HG03469 (cell line): Measurements from ENCODE around the gene SSH2.
"Not testable (repeated sequence)": the region's sequence is repeated elsewhere in the genome, so short reads cannot be mapped to it uniquely, and the experiment has no call there.

Experiments
- ATAC-seq: cut with Tn5 transposase; IDR thresholded peaks from one replicate; pipeline ENCODE4 v1.9.1; 2021; ENCODE audit warnings: mild to moderate bottlenecking, moderate library complexity, moderate number of reproducible peaks; ENCODE audit not compliant: unreplicated experiment

SSH2 gene

DNA sequence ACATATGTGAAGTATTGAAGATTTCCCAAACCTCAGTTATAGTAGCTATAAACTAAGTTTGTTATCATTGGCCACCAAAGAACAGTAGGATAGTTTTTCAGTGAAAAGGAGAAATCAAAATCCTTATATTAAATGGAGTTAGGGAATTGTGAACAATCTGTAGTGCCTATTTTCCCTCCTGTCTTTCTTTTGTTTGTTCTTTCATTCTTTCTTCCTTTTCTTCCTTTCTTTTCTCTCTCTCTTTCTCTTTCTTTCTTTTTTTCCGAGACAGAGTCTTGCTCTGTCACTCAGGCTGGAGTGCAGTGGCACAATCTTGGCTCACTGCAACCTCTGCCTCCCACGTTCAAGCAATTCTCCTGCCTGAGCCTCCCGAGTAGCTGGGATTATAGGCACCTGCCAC lies 48.8 kb downstream of the SSH2 start:
- no peak for ATAC-seq

DNA sequence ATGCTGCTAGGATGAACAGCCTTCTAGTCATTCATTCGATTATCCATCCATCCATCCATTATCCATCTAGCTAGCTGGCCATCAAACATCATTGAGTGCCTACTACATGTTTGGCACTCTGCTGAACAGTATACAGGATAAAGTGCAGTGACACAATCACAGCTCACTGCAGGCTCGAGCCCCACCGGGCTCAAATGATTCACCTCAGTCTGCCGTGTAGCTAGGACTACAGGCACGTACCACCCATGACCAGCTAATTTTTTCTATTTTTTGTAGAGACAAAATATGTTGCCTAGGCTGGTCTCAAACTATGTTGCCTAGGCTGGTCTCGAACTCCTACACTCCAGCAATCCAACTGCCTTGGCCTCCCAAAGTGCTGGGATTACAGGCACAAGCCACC lies 50.0 kb downstream of the SSH2 start:
- no peak for ATAC-seq

DNA sequence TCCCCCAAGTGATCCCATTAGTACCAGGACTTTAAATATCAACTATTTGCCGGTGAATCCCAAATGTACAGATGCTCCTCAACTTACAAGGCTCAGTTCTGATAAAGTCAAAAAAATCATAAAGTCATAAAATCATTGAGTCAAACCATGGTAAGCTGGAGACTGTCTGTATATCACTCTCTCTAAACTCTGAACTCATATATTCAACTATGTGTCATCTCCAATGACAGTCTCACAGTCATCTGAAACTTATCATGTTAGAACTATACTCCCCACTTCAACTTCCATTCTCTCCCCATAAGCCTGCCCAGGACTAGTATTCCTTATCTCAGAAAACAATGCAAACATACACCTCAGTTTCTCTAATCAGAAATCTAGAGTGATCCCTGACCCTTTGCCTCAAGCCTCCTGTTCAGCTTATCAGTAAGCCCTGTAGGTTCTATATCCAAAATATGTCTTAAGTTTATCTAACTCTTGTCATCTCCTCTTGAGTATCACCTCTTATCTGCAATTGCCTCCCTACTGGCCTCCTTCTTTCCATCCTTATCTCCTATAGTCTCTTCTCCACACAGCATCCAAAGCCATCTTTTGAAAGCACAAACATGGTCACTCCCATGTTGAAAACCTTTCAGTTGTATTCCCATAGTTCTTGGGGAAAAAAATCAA lies 55.0 kb downstream of the SSH2 start:
- ATAC-seq, result no peak

DNA sequence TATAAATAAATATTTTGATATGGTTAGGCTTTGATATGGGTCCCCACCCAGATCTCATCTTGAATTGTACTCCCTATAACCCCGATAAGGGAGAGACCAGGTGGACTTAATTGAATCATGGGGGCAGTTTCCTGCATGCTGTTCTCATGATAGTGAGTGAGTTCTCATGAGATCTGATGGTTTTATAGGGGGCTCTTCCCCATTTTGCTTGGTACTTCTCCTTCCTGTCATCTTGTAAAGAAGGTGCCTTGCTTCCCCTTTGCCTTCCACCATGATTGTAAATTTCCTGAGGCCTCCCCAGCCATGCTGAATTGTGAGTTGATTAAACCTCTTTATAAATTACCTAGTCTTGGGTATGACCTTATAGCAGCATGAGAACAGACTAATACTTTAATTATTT lies 55.7 kb downstream of the SSH2 start:
- not testable (repeated sequence) for ATAC-seq

DNA sequence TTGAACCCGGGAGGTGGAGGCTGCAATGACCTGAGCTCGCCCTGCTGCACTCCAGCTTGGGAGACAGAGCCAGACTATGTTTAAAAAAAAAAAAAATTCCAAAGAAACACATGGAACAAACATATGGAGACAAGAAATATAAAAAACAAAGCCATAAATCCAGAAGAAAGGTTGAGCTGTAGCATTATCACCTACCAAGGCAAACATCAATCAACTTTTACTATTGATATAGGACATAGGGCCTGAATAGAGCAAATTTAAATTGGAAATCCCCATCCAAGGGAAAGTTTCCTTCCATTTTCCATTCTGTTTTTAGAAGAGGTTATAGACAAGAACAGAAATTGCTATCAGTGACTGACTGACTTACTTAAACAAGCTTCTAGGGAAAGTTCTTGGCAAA lies 56.6 kb downstream of the SSH2 start:
- ATAC-seq, result no peak

DNA sequence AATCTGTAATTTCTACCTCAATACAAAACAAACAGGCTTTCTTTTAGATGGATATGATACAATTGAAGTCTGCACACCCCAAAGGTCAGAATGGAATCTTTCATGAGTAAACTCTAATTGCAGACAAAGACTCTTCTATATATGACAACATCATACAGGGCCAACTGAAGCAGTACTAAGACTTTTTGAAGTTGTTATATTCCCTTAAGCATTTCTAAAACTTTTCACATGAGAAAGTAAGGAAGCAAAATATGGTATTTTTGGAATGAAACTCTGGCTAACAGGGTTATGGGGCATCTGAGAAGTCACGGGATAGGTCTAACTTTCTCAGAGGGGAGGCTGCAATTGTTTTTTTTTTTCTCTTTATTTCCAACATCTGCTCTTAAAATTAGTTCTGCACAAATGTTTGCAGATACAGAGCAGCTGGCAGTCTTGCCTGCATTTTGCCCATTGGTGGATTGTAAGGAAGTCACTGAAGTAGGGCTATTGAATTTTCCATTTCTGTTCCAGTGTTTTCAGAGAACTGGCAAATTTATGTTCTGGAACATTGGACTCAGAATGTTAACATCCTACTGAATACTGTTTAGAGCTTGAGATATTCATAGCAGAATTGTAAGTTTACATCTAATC lies 59.1 kb downstream of the SSH2 start:
- ATAC-seq, result no peak

DNA sequence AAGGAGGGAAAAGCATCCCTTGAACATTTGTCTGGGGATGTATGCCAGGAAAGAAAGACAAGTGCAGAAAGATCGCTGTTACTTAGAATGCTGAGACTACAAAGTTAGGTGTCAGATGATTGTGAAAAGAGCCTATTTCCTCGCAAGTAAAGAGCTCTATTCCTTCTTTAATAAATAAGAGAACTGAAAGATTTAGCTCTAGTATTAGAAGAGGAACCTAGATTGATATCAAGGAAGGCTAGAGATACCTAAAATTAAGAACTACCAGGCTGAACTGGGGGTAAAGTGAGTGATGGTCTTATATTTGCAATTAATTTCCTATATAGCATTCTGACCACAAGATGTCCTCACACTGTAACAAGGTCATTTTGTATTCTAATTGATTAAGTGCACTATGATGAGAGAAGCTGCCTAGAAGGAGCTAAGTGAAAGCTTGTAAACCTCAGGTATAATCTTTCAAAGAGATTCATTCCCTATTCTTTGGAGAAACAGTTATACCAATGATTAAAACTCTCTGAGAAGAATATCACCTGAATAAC lies 62.3 kb downstream of the SSH2 start:
- ATAC-seq, result no peak

DNA sequence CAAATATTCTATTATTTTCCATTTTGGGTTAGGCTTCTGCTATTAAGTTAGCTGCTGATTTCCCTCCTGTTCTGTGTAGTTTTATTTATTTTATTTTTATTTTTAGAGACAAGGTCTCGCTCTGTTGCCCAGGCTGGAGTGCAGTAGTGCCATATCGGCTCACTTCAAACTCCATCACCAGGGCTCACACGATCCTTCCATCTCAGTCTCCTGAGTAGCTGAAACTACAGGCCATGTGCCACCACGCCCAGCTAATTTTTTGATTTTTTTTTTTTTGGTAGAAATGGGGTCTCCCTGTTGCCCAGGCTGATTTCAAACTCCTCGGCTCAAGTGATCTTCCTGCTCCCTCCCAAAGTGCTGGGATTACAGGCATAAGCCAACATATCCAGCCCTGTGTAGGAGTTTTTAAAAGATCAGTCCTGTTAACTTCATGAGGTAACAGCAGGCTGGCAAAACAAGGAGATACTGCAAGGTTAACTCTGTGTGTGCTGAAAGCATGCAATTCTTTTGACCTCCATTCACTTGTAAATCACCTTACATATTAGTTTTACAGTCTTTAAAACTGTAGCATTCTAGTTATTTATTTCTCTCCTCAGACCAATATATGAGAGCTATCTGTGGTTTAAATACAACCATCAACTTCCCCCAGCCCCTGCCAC lies 63.2 kb downstream of the SSH2 start:
- ATAC-seq, result no peak

DNA sequence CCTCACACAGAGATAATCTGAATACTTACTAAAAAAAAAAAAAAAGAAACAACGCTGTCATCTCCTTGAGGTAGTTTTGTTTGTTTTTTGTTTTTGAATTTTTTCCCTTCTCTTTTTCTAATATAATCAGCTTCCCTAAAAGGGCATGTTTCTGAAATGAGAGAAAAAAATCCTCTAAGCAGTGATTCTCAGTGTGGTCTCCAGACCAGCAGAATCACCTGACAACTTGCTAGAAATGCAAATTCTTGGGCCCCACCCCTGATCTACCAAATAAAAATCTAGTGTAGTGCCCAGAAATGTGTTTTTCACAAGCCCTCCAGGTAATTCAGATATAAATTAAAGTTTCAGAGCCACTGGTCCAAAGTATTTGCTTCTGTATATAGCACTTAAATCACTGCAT lies 65.4 kb downstream of the SSH2 start:
- ATAC-seq, result no peak

DNA sequence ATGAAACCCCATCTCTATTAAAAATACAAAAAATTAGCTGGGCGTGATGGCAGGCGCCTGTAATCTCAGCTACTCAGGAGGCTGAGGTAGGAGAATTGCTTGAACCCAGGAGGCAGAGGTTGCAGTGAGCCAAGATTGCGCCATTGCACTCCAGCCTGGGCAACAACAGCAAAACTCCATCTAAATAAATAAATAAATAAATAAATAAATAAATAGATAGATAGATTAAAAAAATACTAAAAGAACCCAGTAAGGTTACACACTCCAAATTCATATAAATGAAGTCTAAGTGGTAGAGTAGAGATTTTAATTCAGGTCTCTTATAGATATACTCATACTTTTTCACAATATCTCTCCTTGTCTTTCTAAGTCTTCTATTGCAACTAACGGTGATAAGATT lies 65.9 kb downstream of the SSH2 start:
- not testable (repeated sequence) for ATAC-seq

DNA sequence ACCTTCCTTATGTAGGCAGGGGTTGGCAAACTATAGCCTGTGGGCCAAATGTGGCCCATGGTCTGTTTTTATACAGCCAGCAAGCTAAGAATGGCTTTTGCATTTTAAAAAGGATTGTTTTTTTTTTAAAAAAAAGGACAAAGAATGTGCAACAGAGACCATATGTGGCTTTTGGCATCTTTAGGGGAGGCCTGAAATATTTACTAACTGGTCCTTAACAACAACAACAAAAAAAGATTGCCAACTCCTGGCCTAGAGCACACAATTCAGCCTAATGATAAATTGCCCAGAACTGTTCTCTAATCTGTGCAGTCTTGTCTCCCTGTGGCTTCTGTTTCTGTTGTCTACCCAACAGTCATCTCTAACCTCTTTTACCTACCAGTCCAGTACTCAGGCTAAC lies 67.1 kb downstream of the SSH2 start:
- ATAC-seq, result no peak

DNA sequence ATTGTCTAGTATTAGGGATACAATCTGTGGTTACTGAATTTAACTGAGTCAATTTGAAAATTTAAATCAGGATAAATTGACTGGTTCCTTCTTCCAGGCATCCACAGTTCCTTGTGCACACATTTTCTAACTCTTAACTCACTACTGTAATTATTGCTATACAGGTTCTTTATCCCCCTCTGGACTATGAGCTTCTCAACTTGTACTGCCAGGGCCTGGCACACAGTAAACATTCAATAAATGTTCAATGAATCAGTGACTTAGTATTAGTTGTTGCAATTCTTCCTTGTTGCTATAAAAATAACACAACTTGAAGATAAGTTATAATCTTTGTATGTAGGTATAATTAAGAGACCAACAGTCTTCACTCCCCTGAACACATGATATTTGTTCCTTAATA lies 67.9 kb downstream of the SSH2 start:
- ATAC-seq, result no peak

DNA sequence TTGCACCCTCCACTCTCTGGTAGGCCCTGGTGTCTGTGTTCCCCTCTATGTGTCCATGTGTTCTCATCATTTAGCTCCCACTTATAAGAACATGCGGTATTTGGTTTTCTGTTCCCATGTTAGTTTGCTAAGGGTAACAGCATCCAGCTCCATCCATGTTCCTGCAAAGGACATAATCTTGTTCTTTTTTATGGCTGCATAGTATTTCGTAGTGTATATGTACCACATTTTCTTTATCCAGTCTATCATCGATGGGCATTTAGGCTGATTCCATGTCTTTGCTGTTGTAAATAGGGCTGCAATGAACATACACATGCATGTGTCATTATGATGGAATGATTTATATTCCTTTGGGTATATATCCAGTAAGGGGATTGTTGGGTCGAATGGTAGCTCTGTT lies 70.6 kb downstream of the SSH2 start:
- not testable (repeated sequence) for ATAC-seq

DNA sequence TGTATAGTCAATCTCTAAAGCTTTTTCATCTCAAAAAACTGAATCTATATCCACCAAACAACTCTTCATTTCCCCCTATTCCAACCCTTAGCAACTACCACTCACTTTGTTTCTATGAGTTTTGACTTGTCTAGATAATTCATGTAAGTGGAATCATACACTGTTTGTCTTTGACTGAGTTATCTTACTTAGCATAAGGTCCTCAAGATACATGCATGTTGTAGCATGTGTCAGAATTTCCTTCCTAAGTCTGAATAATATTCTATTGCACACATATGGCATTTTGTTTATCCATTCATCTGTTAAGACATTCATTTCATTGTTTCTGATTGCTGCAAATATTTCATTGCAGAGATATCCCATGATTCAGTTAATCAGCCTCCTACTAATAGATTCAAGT lies 72.2 kb downstream of the SSH2 start:
- no peak for ATAC-seq

DNA sequence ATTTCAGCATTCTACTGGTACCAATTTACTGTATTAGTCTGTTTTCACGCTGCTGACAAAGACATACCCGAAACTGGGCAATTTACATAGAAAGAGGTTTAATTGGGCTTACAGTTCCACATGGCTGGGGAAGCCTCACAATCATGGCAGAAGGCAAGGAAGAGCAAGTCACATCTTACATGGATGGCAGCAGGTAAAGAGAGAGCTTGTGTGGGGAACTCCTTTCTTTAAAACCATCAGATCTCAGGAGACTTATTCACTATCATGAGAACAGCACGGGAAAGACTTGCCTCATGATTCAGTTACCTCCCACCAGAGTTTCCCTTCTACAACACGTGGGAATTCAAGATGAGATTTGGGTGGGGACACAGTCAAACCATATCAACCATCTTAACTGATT lies 72.9 kb downstream of the SSH2 start:
- ATAC-seq, result not testable (repeated sequence)

DNA sequence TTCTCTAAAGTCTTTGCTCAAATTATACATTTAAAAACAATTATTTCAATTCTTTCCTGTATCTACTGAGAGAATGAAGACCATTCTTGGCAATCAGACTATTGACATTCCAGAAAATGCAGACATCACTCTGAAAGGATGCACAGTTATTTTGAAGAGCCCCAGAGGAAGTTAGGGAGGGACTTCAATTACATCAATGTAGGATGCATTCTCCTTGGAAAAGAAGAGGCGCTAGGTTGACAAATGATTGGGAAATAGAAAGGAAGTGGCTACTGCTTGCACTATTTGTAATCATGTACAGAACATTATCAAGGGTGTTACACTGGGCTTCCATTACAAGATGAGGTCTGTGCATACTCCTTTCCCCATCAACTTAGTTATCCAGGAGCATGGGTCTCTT lies 74.3 kb downstream of the SSH2 start:
- no peak for ATAC-seq

DNA sequence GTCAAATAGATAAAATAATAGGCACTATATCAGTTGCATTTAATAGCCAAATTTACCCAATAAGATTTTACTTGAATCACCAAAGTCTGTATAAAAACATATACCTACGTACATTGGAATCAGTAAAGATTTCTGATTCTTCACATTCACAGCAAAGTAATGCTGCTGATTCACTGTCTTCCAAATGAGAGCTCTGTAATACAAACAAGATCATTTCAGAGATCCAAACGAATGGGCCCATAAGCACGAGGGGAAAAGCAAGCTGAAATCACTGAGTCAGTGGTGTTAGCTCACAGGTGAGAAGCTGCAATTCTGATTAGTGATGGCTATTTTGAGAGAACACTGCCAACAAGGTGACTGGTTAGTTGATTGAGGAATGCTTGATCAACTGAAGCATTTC lies 81.3 kb downstream of the SSH2 start:
- no peak for ATAC-seq

DNA sequence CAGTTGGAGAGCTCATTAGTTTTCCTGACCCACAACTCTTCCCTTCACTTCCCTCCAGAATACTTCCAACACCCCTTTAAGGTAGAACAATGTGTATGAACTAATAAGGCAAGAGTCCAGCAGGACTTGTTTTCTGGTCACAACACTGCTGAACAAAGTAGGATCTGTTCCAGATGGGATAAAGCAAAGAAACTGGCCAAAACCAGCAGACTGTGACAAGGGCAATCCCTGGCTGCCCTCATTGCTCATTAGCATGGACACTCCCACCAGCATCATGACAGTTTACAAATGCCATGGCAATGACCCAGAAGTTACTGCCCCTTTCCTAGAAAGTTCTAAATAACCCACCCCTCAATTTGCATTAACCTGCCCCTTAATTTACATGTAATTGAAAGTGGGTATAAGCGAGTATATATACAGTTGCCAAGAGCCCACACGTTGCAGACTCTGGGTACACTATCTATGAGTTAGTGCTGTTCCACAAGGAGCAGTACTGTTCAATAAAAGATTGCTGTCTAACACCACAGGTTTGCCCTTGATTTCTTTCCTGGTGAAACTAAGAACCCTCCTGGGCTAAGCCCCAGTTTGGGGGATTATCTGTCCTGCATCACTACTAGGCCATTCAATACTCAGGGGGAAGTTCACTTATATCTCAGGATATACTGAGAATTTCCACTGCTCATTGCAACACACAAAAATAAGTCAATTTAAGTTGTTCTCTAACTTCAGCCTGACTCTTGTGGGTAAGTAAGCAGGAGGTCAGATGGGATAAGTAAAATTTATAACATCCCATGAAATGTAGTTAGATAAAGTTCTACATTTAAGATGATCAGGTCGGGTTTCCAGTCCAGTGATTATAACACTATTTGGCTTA lies 82.3 kb downstream of the SSH2 start:
- no peak for ATAC-seq

DNA sequence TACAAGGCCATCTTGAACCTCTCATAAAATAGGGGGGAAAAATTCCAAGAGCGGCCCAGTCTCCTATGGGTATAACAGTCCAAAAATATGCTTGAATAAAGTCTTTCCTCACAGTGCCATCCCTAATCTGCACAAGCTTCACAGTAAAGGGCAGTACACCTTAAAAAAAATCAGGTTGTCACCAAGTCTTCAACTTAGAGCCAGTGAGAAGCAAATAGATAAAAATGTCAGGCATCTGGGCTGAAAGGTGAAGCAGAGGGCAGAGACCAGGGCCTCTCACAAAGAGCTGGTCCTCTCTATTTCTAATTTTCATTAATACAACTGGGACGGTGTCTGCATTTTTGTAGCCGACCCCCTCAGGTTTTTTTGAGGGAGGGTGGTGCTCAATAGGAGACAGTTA lies 82.9 kb downstream of the SSH2 start:
- no peak for ATAC-seq

DNA sequence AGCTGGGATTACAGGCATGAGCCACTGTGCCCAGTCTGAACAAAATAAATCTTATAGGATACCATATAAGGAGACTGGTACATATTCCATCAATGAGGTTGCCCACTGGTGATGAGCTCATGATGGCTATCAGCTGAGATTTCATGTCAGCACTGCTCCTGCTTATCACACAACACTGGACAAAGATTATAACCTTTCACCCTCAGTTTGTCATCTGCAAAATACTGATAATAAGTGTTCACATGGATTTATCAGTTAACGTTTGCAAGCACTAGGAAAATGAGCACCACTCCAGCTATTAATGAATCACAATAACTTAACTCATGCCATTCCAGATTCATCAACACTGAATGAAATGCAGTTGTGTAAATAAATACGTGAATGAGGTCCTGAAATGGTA lies 83.7 kb downstream of the SSH2 start:
- no peak for ATAC-seq

DNA sequence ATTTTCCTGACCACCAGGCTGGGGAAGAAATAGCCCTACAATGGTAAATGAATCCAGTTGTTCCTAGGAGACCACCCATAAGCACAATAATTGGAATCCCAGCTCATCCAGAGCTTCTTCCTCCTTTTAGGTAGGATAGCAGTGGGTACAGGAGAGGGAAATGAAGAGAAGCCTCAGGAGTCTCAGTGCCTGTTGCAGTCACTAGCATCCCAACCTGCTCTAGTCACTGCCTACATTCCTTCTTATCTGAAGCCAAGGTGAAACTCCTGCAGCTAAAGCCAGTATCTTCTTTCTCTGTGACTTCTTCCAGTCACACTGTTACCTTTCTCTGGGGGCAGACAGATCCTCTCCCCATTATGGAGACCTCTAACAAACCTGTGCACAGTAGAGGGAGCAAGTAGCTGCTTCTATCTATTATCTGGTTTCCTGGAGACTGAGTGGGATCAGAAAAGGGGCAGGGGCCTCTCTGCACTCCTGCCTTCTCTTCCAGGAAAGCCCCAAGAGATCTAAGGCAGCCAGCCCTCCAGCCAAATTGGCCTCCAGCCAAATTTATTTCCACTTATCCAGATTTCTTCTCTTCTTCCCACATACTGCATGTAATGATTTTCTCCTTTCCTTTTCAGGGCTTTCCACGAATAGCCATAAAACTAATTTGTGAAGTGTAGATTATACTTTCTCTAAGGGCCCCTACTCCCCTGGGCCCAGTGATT lies 85.5 kb downstream of the SSH2 start:
- ATAC-seq, result no peak
